GM19023 (cell line): Measurements from ENCODE around the gene GOLT1B.

Source experiments
- ATAC-seq: cut with Tn5 transposase; IDR thresholded peaks from one replicate; pipeline ENCODE4 v1.9.1; 2021; ENCODE audit warnings: mild to moderate bottlenecking, moderate library complexity; ENCODE audit not compliant: unreplicated experiment

The GOLT1B gene

GRCh38 chr12:21561158-21561557 is 59.6 kb downstream of the GOLT1B start:
- no peak for ATAC-seq

GRCh38 chr12:21562859-21563258 is 61.3 kb downstream of the GOLT1B start:
- ATAC-seq, result no peak

GRCh38 chr12:21566223-21566906 is 64.8 kb downstream of the GOLT1B start:
- ATAC-seq, result no peak

GRCh38 chr12:21566907-21567394 is 65.4 kb downstream of the GOLT1B start:
- ATAC-seq, result no peak
